IMR-90 (cell line): ENCODE results near the gene DNAH8. TPM values are rescaled to one million over a fixed set of nuclear protein-coding genes. Genes with fewer than 3 reads are reported as not detected.

Source experiments
- ATAC-seq: fragments of 200-7000 bp; cut with Tn5 transposase; 2 replicates; pipeline ENCODE4 v1.9.1; 2020; ENCODE audit warnings: low read depth, mild to moderate bottlenecking, moderate library complexity
- BruUV-seq: library from RNA; stranded (reverse); fragments of 400-500 nt; replicated peaks from 2 replicates; lab custom pipeline; 2021; lab: Mats Ljungman, UMichigan
- CTCF ChIA-PET: fragments of 300-600 bp; formaldehyde crosslinking; extraction: SDS; loops from one replicate; lab custom pipeline; 2021; ENCODE audit warnings: antibody characterized with exemption; lab: Yijun Ruan, JAX
- POLR2A ChIA-PET: fragments of 300-600 bp; sonication (Branson Sonifier 250); formaldehyde crosslinking; loops from one replicate; lab custom pipeline; 2022; ENCODE audit warnings: antibody characterized with exemption; ENCODE audit not compliant: unreplicated experiment; lab: Charles Lee
- DNase-seq: peaks from one replicate; pipeline ENCODE4 v3.0.0; 2013
- H2AFZ ChIP-seq: replicated peaks from 2 replicates; pipeline ENCODE3; 2013; ENCODE audit warnings: low read length, mild to moderate bottlenecking; ENCODE audit not compliant: poor library complexity
- H2AK5ac ChIP-seq: 2 replicates; pipeline ENCODE4 v1.6.1; 2013; ENCODE audit warnings: low read depth, low read length, inconsistent platforms
- H2AK9ac ChIP-seq: replicated peaks from 2 replicates; pipeline ENCODE3; 2013; ENCODE audit warnings: mild to moderate bottlenecking, low read depth, low read length, moderate library complexity; ENCODE audit not compliant: poor library complexity
- H2BK120ac ChIP-seq: 2 replicates; pipeline ENCODE4 v1.6.1; 2013; ENCODE audit warnings: low read depth, low read length, inconsistent platforms
- H2BK15ac ChIP-seq: 3 replicates; pipeline ENCODE4 v1.6.1; 2013; ENCODE audit warnings: low read depth, low read length, inconsistent platforms
- H2BK20ac ChIP-seq: 2 replicates; pipeline ENCODE4 v1.6.1; 2013; ENCODE audit warnings: low read depth, mild to moderate bottlenecking, inconsistent platforms, low read length, moderate library complexity
- H2BK5ac ChIP-seq: 2 replicates; pipeline ENCODE4 v1.6.1; 2013; ENCODE audit warnings: mild to moderate bottlenecking, low read depth, low read length, inconsistent platforms; ENCODE audit not compliant: poor library complexity, severe bottlenecking
- H3K14ac ChIP-seq: replicated peaks from 2 replicates; pipeline ENCODE4 v1.6.1; 2013; ENCODE audit warnings: low read depth, low read length, inconsistent platforms
- H3K18ac ChIP-seq: 2 replicates; pipeline ENCODE4 v1.6.1; 2013; ENCODE audit warnings: low read depth, low read length, control low read depth
- H3K23ac ChIP-seq: 2 replicates; pipeline ENCODE4 v1.6.1; 2013; ENCODE audit warnings: low read depth, low read length, inconsistent platforms
- H3K27ac ChIP-seq: 2 replicates; pipeline ENCODE4 v1.5.1; 2013; ENCODE audit warnings: mild to moderate bottlenecking, control low read depth, low read length; ENCODE audit not compliant: insufficient read depth
- H3K27me3 ChIP-seq: 2 replicates; pipeline ENCODE4 v1.6.1; 2013; ENCODE audit warnings: low read length; ENCODE audit not compliant: control insufficient read depth, insufficient read depth
- H3K36me3 ChIP-seq: 2 replicates; pipeline ENCODE4 v1.6.1; 2013; ENCODE audit warnings: low read length, mixed read lengths; ENCODE audit not compliant: control insufficient read depth, insufficient read depth
- H3K4ac ChIP-seq: 2 replicates; pipeline ENCODE4 v1.6.1; 2013; ENCODE audit warnings: low read depth, low read length, inconsistent platforms
- H3K4me1 ChIP-seq: 2 replicates; pipeline ENCODE4 v1.6.1; 2013; ENCODE audit warnings: low read length, mixed read lengths; ENCODE audit not compliant: control insufficient read depth, insufficient read depth
- H3K4me2 ChIP-seq: 2 replicates; pipeline ENCODE4 v1.6.1; 2013; ENCODE audit warnings: low read depth, mild to moderate bottlenecking, control low read depth, low read length, moderate library complexity
- H3K4me3 ChIP-seq: 2 replicates; pipeline ENCODE4 v1.5.1; 2013; ENCODE audit warnings: low read depth, mild to moderate bottlenecking, control low read depth, low read length, moderate library complexity; ENCODE audit not compliant: insufficient read depth
- H3K56ac ChIP-seq: 2 replicates; pipeline ENCODE4 v1.6.1; 2013; ENCODE audit warnings: low read length, inconsistent platforms; ENCODE audit not compliant: insufficient read depth; ENCODE audit errors: extremely low read depth
- H3K79me1 ChIP-seq, 2 experiments: 2 replicates each; pipeline ENCODE4 v1.6.1; 2013; ENCODE audit warnings: low read length in 2 of 2, inconsistent platforms in 1 of 2, low read depth in 1 of 2
- H3K9ac ChIP-seq: 2 replicates; pipeline ENCODE4 v1.6.1; 2013; ENCODE audit warnings: low read depth, low read length, control low read depth
- H3K9me1 ChIP-seq: 2 replicates; pipeline ENCODE4 v1.6.1; 2013; ENCODE audit warnings: low read length, inconsistent platforms; ENCODE audit not compliant: insufficient read depth
- H3K9me3 ChIP-seq: 2 replicates; pipeline ENCODE4 v1.6.1; 2013; ENCODE audit warnings: low read length; ENCODE audit not compliant: control insufficient read depth, insufficient read depth
- H4K20me1 ChIP-seq: 2 replicates; pipeline ENCODE4 v1.6.1; 2013; ENCODE audit warnings: low read length, inconsistent platforms; ENCODE audit not compliant: insufficient read depth
- H4K5ac ChIP-seq: 2 replicates; pipeline ENCODE4 v1.6.1; 2013; ENCODE audit warnings: mild to moderate bottlenecking, low read depth, low read length, control low read depth
- H4K8ac ChIP-seq, 2 experiments: 2 replicates each; pipeline ENCODE4 v1.6.1; 2013; ENCODE audit warnings: low read depth in 2 of 2, low read length in 2 of 2, control low read depth in 1 of 2, inconsistent platforms in 1 of 2
- H4K91ac ChIP-seq: 2 replicates; pipeline ENCODE4 v1.6.1; 2013; ENCODE audit warnings: low read depth, low read length, inconsistent platforms; ENCODE audit not compliant: insufficient read depth
- BHLHE40 ChIP-seq: fragments of 150-350 bp; IDR thresholded peaks from 2 replicates; pipeline ENCODE4 v1.6.1; 2016; ENCODE audit warnings: mild to moderate bottlenecking, low read depth, low read length
- CEBPB ChIP-seq: IDR thresholded peaks from 2 replicates; pipeline ENCODE4 v1.6.1; 2012; ENCODE audit warnings: low read depth, low read length, improper control_type of control experiment
- CHD1 ChIP-seq: IDR thresholded peaks from 2 replicates; pipeline ENCODE4 v1.6.1; 2012; ENCODE audit warnings: low read depth, low read length, improper control_type of control experiment
- CTCF ChIP-seq: conservative IDR thresholded peaks from 2 replicates; pipeline ENCODE4 v1.5.1; 2012; ENCODE audit warnings: mild to moderate bottlenecking, low read depth, low read length, improper control_type of control experiment
- ELK1 ChIP-seq: fragments of 150-350 bp; IDR thresholded peaks from 2 replicates; pipeline ENCODE4 v1.6.1; 2016; ENCODE audit warnings: low read depth, mild to moderate bottlenecking, low read length, moderate library complexity, borderline replicate concordance
- FOS ChIP-seq: fragments of 150-350 bp; IDR thresholded peaks from 2 replicates; pipeline ENCODE4 v1.6.1; 2016; ENCODE audit warnings: low read depth, low read length
- MAFK ChIP-seq: IDR thresholded peaks from 2 replicates; pipeline ENCODE4 v1.6.1; 2012; ENCODE audit warnings: low read depth, low read length, improper control_type of control experiment
- MAZ ChIP-seq: IDR thresholded peaks from 2 replicates; pipeline ENCODE4 v1.6.1; 2012; ENCODE audit warnings: low read depth, mild to moderate bottlenecking, low read length, improper control_type of control experiment, moderate library complexity, borderline replicate concordance
- MXI1 ChIP-seq: IDR thresholded peaks from 2 replicates; pipeline ENCODE4 v1.6.1; 2012; ENCODE audit warnings: low read depth, mild to moderate bottlenecking, low read length, moderate library complexity, borderline replicate concordance
- NFE2L2 ChIP-seq: fragments of 150-350 bp; IDR thresholded peaks from 2 replicates; pipeline ENCODE4 v1.6.1; 2016; ENCODE audit warnings: low read depth, mild to moderate bottlenecking, low read length
- POLR2A ChIP-seq: IDR thresholded peaks from 2 replicates; pipeline ENCODE4 v1.6.1; 2012; ENCODE audit warnings: mild to moderate bottlenecking, low read depth, low read length
- RAD21 ChIP-seq: IDR thresholded peaks from 2 replicates; pipeline ENCODE4 v1.6.1; 2012; ENCODE audit warnings: low read length, improper control_type of control experiment
- RCOR1 ChIP-seq: IDR thresholded peaks from 2 replicates; pipeline ENCODE4 v1.6.1; 2012; ENCODE audit warnings: mild to moderate bottlenecking, low read length, improper control_type of control experiment; ENCODE audit not compliant: insufficient replicate concordance
- RFX5 ChIP-seq: IDR thresholded peaks from 2 replicates; pipeline ENCODE4 v1.8.0; 2012; ENCODE audit warnings: low read depth, mild to moderate bottlenecking, low read length, moderate library complexity
- SMC3 ChIP-seq: fragments of 150-350 bp; IDR thresholded peaks from 2 replicates; pipeline ENCODE4 v1.6.1; 2016; ENCODE audit warnings: low read depth, mild to moderate bottlenecking, antibody characterized with exemption, low read length, moderate library complexity
- USF2 ChIP-seq: fragments of 150-350 bp; IDR thresholded peaks from 2 replicates; pipeline ENCODE4 v1.6.1; 2017; ENCODE audit warnings: mild to moderate bottlenecking, antibody characterized with exemption, low read length, low read depth
- WGBS, 2 experiments: methylation state at CpG; one replicate each; pipeline versions ENCODE4 v1.1.5 to v1.1.7; 2013; ENCODE audit warnings: missing lambda C conversion rate in 2 of 2; ENCODE audit not compliant: insufficient read length in 1 of 2; ENCODE audit errors: extremely low coverage in 2 of 2; 5-methylcytosine and 5-hydroxymethylcytosine counted together
- dilution Hi-C: fragments of 300-500 bp; cut with HindIII; formaldehyde crosslinking; loops from one replicate; pipeline ENCODE4 v1.14.3; 2018; ENCODE audit warnings: low sequenced_read_pairs; ENCODE audit not compliant: unreplicated experiment
- in situ Hi-C: fragments of 300-500 bp; cut with MboI; formaldehyde crosslinking; loops from 3 replicates; pipeline ENCODE4 v1.14.3; 2019; ENCODE audit warnings: low sequenced_read_pairs, inconsistent platforms, mixed read lengths
- intact Hi-C: fragments of 100-400 bp; cut with micrococcal nuclease; formaldehyde crosslinking; loops from 2 replicates; pipeline ENCODE4 v1.10.0; 2022
- polyA plus RNA-seq, 3 experiments: library from polyadenylated mRNA; depleted of rRNA; stranded (reverse); fragments of >200 nt; gene quantifications; 2 replicates each; pipeline ENCODE4 v1.2.3, GENCODE V29; 2012; ENCODE audit warnings: low replicate concordance in 1 of 3
- total RNA-seq: library from RNA; depleted of rRNA; stranded (reverse); fragments of >200 nt; gene quantifications from 2 replicates; pipeline ENCODE4 v1.2.3, GENCODE V29; 2012

DNAH8 gene
- total and polyA plus RNA-seq, 2 of the 4 experiments (the other 2 are of a cell fraction), result not detected

GRCh38 chr6:38814761-38815160 lies 99.7 kb downstream of the DNAH8 start:
- ATAC-seq, result no peak
- no peak overlapping the region for H4K5ac ChIP-seq
- intact Hi-C loops (loop anchor here (5.0 kb wide), 1 partner anchor 1573 kb away; no protein-coding TSS in a partner anchor), dilution Hi-C loops (no loop called here), in situ Hi-C loops (no loop called here)
- no peak overlapping the region for H3K9ac ChIP-seq
- WGBS, 2 experiments, result 80% methylated on average over 1 of the region's 5 CpGs; no CpG with 5 or more reads in 1 of the 2 experiments
- H3K4me3 ChIP-seq, result no peak overlapping the region
- H4K8ac ChIP-seq, result no peak overlapping the region
- H4K20me1 ChIP-seq, result no peaks in the 10 kb centered on the region
- H3K56ac ChIP-seq, result no peak overlapping the region
- H2BK15ac ChIP-seq, result no peak overlapping the region
- no peak overlapping the region for H2BK5ac ChIP-seq
- peak overlapping the region; percentile 61 for H2AK9ac ChIP-seq
- POLR2A ChIA-PET, result no interaction called here
- H3K4me2 ChIP-seq, result no peak overlapping the region
- H3K79me1 ChIP-seq, result no peaks in the 10 kb centered on the region
- TF ChIP-seq SMC3 (no peak), FOS (no peak), CHD1 (no peak), RFX5 (no peak), BHLHE40 (no peak), RAD21 (no peak), NFE2L2 (no peak), CTCF (no peak), RCOR1 (no peak), MAFK (no peak), USF2 (no peak), MXI1 (no peak), POLR2A (no peak), CEBPB (no peak), ELK1 (no peak), MAZ (no peak)
- no peaks in the 10 kb centered on the region; the same call in 1 of the 2 replicates for H3K27me3 ChIP-seq
- H3K23ac ChIP-seq, result no peak overlapping the region
- H4K91ac ChIP-seq, result no peak overlapping the region
- no peak overlapping the region for H3K14ac ChIP-seq
- no peak overlapping the region for H3K4ac ChIP-seq
- H3K36me3 ChIP-seq, result no peaks in the 10 kb centered on the region
- H3K18ac ChIP-seq, result no peak overlapping the region
- H2BK20ac ChIP-seq, result no peak overlapping the region
- no peaks in the 10 kb centered on the region for H3K4me1 ChIP-seq
- no peaks in the 10 kb centered on the region for H3K9me3 ChIP-seq
- BruUV-seq, result no TSS peak
- no peak overlapping the region for H2BK120ac ChIP-seq
- no peak overlapping the region for H3K27ac ChIP-seq
- no peak for DNase-seq
- no peak overlapping the region for H2AK5ac ChIP-seq
- H3K9me1 ChIP-seq, result no peaks in the 10 kb centered on the region
- H2AFZ ChIP-seq, result no peak overlapping the region
- CTCF ChIA-PET, result no interaction called here
